Embryonic facial prominence (tissue), 1 donor: Measurements from ENCODE around the gene CTBP2.

Experiments
- DNase-seq: peaks from one replicate; pipeline ENCODE4 v3.0.0-alpha.2; 2016; ENCODE audit errors: extremely low spot score

Gene CTBP2

DNA sequence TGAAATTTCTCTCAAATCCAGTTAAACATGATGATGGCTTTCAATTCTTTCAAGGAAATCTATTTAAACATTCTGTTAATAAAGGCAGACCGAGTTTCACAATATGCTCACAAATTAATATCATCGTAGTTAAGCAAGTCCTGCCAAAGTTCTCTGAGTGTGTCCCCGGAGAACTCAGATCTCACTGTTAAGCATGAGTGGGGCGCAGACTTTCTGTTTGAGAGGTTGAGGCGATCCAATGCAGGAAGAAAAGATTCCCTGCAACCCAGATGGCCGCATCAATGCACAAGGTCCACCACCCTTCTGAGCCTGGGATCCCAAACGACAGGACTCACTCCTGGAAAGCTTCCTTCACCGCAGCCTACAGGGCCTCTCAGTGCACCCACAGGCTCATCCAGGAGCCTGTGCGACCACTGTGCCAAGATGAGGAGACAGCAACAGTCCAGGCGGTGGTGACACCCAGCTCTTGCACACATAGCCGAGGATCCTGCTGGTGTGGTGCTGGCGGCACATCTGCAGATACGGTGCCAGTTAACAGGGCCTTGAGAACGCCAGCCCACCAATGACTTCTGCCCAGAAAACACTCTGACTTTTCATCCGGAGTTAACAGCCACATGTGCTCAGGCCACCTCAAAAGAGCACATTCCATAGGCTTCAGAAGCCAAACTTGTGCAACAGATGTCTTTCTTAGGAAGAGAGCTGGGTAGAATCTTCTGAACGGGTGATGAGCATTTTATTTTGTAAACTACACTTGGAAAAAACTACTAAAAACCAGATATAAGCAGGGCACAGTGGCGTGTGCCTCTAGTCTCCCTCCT is 116.3 kb downstream of the CTBP2 start:
- no peak for DNase-seq

DNA sequence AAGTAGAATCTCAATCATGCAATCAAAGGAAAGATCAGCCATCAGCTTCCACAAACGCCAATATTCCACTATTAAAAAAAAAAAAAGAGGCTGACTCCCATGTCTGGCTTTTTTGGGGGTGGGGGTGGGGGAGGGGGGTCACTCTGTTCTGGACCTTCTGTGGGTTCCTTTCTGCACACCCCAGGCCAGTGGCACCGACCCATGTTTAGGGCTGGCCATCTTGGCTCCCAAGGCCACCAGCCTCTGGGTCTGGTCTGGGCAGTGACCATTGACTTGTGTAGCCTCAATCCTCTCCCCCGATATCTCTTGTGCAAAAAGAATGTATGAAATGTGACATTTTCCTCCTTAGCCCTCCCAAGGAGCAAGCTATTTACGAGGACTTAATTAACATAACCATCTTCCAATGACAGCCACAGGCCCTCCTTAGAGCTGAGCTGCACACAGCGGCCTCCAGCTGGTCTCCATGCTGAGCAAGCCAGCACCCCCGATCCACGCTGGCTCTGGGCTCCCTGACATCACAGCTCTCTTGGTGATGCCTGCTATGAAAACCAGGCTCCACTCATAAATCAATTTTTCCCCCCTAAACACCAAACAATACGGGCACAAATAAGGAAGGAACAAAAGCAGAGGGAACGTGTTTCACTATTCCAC is 118.4 kb downstream of the CTBP2 start:
- no peak for DNase-seq

DNA sequence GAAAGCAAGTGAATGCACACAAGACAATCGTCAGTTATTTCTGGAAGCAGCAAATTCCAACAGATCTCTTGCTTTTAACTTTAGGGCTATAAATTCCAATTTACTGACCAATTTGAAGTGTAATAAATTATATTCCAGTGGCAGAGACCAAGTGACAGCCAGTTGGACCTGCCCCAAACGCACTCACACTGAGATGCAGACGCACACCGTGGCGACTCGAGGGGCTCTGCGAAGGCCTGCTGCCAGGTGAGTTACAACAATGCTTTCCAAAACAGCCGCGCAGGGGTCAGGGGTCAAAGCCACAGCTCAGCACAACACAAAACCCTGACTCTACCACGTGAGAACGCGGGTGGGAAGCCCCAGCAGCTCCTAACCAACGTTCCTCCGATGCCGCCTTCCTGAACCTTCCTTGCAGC is 121.0 kb downstream of the CTBP2 start:
- DNase-seq = no peak

DNA sequence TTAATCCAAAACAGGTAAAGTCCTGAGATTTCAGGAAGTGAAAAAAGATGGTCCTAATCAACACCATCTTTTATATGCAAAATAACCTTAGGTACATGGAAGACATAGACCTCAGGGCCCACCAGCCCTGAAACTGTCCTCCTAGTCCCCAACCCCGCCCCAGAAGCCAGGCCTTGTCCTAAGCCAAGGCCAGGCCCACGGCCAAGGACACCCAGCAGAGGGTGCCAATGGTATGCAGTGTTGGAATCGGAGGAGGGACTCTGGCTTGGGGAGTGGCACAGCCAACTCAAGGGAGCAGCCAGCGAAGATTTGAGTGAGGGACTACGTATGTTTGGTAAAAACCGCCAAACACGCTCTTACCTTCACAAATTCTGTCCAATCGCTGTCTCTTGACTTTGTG is 121.7 kb downstream of the CTBP2 start:
- DNase-seq = no peak

DNA sequence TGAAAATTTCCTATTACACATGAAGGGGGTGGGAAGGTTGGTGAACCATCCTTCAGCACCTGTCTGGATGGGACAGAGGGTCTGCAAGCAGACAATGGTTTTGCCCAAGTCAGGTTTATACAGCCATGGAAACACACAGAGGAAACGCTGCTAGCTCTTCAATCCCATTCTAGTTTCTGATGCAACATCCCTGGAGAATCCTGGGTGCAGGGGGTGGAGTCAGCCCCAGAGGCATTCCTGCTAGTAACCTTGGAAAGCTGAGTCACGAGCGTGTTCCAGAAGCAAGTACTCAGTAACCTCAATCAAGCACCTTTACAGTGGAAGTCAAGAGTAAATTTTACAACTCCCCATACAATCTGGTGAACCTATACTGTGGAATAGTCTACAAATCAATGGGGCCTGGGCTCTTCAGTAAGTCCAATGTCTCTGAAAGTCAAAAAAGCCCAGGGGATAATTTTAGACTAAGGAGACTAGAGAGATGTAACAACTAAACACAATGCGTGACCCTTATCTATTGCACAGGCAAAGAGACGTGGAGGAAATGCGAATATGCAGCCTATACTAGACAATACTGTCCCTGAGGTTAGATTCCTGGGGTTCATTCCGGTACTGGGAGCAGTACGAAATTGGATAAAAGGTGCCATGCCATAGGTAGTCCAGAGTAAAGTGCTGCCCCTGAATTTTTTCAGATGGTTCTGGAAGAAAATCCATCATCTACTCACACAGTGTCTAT is 123.1 kb downstream of the CTBP2 start:
- no peak for DNase-seq

DNA sequence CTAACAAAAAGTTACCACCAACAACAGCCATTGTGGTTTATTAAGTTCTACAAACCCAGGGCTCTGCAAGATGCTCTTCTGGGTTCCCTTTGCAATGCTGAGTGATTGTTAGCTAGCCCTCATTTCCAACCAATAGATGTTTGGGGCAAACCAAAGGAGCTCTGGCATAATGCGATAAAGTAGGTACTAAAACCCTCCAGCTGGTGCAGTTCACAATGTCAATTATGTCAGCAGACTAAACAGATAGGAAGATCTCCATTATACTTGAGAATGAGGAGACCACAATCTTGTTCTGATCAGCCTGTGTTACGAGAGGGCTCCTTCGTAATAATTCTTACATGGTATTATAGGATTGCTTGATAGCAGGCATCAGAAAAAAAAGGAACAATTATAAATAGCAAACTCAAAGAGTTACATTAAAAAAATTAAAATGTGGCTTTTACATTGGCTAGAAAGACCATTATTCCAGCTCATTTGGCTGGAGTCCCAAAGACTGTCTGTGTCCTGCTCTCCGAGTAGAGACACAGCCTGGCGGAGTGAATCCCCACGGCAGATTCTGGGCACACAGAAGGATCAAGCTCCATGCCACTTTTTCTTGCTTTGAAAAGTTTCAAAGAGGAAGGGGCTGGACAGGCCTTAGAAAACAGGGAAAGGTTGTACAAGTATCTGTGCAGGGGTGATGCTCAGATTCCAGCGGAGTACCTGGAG is 124.6 kb downstream of the CTBP2 start:
- no peak for DNase-seq

DNA sequence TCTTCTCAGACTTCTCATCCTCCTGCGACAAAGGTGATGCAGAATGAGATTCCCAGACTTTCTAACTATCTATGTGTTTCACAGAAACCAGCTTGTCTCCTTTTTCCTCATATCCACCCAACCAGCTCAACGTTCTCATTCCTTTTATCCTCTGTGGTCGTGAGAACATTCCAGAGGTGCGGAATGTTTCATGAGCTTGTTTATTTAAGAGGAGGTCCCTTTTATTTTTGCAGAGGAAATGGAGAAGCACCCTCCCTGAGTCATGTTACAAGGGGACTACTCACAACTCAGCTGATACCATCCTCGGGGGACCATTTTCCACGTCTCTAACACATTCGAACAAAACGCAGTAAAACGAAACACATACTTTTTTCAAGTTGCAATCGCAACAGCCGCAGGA is 125.2 kb downstream of the CTBP2 start:
- DNase-seq = no peak

DNA sequence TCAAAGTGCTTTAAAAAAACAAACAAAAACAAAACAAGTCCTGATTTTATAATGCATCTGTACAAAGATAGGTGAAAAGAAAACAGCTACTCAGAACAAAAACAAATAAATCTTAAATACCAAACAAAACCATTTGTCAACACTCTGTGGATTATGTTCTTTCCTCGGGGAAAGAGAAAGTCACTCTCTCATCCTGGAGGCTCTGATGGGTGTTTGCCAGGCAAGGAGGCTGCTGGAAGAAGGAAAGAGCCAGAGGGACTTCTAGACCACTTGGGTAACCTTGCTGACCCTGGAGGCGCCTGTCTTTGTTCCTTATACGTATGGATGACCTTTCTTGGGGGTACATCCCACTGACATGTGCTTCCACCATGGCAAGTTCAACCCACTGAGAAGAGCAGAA is 125.7 kb downstream of the CTBP2 start:
- no peak for DNase-seq

DNA sequence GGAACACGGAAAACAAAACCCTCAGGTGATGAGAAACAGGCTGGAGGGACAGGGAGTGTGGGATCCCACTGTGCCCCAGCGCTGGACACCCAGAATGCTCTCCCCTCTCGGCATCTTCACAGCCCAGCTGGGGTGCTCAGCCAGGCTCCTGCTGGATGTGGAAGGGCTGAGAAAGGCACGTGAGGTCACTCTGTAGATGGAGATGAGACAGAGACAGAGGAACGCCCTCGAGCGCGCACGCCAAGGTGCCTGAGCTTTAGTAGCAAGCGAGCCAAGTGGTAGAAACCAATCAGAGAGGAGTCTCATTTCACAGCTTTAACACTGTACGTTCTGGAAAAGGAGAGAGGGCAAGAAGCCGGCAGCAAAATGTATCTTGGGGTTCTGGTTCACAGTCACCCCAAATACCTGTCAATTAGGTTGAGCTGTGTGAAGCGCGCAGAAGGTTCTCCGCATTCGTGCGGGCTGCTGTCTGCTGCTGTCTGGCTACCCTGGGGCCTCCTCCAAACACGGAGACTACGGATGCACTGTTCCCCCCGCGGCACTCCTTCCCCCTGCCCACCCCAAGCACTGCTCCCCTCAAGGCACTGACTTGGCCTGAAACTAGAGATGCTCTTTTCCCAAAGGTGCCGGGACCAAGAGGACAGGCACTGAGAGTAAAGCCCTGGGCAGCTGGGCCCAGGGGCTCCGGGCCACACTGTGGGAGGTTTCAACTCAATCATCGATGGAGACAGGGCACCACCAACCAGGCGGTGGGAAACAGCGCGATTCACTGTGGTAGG is 127.0 kb downstream of the CTBP2 start:
- DNase-seq = no peak

DNA sequence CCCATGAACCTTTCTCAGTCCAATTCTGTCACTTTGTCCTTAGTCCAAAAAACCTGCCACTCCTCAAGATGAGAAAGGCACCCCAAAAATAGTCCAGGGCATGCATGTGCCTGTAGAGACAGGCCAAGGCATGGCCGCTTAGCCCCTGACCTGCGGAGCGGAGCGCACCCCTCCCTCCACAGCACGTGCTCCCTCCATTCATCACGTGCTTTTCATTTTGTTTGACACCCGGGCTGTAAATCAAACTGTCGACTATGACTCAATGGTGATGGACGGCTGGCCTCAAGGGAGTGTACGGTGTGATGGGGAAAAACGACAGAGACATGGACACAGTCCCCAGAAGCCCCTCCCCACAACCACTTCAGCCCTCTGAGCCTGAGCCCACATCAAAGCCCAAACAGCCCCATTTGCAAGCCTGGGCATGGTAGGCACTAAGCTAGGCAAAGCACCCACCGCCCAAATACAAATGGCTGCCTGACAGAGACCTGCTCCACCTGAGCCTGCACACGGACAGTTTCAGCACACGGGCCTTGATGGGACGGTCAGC is 127.8 kb downstream of the CTBP2 start:
- DNase-seq = no peak

DNA sequence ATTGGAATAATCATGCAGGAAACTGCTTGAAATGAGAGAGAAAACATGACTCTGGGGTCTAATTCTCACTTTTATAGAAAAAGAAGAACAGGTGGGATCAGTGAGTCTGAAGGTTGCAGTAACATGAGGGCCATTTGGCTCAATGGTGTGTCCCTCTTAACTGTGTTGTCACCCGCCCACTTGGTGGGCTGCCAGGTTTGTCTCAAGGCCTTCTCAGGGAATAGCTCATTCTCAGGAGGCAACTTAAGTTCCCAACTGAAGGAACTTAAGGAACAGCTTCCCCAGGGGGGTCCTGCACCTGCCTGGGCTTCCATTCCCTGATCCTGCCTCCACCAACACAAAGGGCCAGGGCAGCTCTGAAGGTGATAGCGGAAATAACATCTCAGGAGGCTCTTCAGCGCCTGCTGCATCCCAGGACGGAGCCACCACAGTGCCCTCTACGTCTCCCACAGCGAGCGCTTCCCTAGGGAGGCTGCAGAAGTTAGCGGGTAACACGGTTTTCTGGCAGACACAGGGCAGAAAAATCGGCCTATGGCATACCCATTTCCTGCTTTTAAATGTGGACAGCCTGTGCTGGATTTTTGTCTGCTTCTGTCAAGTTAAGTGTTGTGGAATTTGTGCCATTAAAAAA is 129.7 kb downstream of the CTBP2 start:
- no peak for DNase-seq

DNA sequence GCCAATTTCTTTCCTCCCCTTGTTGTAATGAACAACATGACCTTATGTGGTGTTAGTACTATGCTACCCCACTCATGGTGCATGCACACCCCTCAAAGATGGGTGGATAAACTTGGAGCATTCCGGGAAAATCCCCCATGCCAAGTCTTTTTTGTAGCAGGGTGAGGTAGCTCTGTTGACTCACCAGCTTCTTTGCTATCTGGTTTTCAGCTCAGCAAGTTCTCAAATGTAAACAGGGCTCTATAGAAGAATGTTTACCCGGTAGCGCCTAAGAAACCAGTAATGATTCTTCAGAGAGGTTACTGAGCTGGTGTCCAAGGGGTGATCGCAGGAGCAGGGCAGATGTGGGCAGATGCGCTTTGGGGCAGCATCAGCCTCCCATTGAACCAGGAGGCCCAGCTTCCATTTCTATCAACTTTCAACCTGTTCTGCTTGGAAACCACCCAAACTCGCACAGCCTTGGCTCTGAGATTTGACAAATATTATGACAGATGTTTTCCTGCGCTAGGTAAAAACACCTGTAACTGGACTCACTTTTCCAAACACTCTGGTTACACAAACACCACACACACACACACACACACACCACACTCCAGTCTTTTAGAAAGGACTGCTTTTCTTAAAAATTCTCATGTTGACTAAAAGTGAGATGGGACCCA is 130.7 kb downstream of the CTBP2 start:
- no peak for DNase-seq

DNA sequence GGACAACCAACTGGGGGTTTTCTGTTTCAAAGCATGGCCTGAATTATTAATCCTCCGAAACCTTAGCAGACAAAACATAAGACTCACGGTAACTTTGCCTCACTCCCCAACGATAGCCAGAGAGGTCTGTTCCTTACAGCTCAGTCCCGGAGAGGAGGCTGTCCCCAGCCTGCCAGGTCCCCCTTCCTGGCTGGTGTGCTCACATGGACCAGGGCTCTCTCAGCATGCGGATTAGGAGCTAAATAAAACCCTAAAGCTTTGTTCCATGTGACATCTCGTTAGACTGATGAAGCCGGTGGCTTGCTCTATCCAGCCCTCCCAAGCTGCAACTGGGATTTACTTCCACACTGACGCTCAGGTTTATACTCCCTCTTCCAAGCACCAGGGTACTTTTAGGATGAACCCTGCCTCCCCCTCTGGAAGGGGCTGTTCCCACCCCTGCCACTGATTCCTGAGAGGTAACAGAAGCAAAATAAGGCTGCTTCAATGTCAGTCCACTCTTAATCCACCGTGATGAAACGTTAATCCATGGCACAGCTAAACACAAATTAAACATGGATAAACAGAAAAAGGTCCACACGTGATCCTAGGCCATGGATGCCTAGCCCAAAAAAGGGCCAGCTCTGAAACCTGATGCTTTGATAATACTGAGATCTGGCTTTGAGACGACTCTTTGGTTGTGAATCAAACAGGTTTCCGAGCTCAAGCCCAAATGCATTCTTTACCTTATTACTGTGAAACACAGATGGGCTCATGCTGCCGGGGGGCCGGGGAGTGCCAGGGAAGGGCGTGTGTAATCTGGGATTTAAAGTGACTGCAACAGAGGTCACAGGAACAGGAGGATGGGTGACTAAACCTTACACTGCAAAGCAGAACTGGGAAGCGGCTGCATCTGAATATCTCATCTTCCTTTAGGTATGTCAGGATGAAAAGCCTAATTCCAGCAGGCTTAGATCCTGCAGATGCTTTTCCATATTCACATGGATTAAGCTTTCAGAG is 132.2 kb downstream of the CTBP2 start:
- no peak for DNase-seq

DNA sequence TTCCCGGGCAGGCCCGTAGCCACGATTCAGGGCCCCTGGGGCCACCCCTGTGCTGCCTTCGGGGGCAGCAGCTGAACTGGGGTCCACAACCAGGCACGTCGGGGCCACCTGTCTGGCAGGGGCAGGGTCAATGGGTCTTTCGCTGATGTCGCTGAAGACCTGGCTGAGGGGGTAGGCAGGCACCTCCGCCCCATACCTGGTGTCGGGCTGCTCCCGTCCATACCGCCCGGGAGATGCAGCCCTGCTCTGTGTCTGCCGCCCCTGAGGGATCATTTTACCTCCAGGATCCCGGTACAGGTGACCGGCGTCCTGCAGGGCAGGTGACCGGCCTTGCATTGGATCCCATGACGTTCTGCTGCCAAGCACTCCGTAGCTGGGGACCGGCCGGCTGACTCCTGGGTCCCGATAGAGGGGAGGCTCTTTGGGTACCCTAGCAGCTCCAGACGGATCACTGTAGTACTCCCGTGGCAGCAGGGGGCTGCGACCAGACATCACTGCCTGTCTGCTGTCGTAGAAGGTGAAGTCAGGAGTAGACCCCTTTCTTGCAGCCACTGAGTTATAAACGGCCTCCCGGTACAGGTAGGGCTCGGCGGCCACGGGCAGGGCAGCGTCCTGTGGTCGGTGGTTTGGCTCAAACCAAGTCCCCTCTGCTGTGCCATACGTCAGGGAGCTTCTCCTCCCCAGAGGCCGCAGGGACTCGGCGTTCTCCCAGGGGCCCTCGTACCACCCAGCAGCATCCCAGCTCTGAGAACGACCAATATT is 133.2 kb downstream of the CTBP2 start:
- no peak for DNase-seq

DNA sequence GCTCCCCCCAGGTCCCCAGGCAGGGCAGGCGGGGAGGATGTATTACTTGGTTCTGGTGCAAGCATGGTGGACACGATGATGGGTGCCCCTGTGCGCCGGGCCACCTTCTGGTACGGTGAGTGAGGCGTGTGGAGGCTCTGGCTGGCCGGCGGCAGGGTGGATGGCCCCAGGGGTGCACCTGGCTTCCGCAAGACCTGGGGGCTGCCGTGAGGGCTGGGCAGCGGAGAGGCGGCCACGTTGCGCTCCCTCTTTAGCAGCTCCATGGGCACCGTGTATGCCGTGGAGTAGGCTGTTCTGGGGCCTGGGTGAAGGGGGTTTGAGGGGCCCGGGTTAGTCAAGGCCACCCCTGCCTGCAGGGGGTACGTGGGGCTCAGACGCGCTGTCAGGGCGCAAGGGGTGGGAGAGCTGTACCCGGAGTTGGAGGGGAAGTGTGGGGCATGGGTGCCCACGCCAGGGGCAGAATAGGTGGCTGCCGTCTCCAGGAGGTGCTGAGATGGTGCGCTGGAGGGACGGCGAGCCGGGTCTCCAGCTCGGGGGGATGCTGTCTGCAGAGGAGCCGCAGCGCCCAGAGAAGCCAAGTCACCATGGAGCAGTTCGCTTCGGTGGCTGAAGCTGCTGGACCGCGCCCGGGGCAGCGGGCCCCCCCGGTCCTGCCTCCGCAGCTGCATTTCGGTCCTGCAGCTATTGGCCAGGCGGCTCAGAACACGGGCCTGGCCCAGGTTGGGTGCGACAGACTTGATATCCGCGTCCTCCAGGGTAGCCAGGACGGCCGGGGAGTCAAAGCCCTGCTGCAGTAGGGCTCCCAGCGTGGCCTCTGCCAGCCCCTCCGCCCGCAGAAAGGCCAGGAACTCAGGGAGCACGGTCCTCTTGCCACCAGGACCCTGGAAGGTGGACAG is 134.1 kb downstream of the CTBP2 start:
- DNase-seq = no peak

DNA sequence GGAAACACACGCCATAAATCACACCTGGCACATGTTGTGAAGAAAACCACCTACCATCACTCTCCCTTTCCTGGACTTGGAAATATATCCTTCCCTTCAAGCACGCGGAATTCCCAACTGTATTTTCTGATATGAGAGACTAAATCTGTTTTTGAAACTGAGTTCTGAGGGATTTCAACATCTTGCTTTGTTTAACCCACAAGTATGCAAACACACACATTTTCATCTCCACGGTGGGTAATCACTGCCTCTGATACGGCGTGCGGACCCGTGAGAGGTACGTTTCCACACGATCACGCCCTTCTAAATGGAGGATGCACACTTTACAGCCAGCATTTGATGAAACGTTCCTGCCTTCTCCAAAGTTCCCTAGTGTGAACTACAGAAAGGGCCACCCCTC is 135.0 kb downstream of the CTBP2 start:
- DNase-seq = no peak
